ENCODE measurements around the gene ELMO1.

ELMO1 gene

DNA sequence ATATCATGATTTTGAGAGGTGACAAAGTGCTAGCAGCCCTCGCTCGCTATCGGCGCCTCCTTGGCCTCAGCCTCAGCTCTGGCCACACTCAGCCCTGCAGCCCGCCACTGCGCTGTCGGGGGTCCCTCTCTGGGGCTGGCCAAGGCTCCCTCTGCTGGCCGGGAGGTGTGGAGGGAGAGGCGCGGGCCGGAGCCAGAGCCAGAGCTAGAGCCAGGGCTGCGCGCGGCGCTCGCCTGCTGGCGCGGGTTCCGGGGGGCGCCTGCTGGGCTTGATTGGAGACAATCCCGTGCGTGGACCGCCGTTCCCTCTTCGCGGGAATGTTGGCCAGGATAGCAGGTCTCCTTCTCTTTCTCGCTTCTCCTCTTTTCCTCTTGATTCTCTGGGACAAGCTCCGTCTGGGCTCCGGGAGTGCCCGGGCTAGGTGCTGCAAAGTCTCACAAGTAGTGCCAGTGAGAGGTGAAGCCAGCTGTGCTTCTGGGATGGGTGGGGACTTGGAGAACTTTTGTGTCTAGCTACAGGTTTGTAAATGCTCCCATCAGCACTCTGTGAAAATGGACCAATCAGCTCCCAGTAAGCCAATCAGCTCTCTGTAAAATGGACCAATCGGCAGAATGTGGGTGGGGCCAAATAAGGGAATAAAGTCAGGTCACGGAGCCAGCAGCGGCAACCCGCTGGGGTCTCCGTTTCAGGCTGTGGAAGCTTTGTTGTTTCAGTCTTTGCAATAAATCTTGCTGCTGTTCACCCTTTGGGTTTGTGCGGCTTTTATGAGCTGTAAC is 43.4 kb upstream of the ELMO1 start:
- no peak overlapping the region for H3K4me3 ChIP-seq (ENCODE audit: low read length)
- TF ChIP-seq, protein P1, sequence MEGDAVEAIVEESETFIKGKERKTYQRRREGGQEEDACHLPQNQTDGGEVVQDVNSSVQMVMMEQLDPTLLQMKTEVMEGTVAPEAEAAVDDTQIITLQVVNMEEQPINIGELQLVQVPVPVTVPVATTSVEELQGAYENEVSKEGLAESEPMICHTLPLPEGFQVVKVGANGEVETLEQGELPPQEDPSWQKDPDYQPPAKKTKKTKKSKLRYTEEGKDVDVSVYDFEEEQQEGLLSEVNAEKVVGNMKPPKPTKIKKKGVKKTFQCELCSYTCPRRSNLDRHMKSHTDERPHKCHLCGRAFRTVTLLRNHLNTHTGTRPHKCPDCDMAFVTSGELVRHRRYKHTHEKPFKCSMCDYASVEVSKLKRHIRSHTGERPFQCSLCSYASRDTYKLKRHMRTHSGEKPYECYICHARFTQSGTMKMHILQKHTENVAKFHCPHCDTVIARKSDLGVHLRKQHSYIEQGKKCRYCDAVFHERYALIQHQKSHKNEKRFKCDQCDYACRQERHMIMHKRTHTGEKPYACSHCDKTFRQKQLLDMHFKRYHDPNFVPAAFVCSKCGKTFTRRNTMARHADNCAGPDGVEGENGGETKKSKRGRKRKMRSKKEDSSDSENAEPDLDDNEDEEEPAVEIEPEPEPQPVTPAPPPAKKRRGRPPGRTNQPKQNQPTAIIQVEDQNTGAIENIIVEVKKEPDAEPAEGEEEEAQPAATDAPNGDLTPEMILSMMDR (conservative IDR thresholded peaks at IDR 0.05; ENCODE audit: low read length) = no peak
- DNase-seq (ENCODE audit: low read depth) = no peak

DNA sequence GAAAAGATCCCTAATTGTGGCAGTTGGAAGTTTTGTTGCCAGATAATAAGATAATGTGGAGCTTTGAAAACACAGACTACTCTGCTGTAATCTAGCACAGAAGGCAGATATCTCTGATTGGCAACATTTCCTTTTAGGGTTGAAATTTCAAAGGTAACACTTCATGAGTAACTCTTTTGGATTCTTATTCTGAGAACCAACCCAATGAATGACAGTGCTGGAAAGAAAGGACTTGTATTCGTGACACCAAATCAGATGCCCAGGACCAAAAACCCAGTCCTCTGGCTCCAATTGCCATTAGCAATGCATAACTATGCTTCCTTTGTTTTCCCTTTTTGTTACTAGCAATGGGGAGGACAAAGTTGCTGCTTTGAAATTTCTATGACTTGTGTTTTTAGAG is 41.0 kb upstream of the ELMO1 start:
- no peak for DNase-seq (ENCODE audit: low read depth)
- TF ChIP-seq, protein P1 (conservative IDR thresholded peaks at IDR 0.05; ENCODE audit: low read length) = no peak
- H3K4me3 ChIP-seq (ENCODE audit: low read length) = no peak overlapping the region

DNA sequence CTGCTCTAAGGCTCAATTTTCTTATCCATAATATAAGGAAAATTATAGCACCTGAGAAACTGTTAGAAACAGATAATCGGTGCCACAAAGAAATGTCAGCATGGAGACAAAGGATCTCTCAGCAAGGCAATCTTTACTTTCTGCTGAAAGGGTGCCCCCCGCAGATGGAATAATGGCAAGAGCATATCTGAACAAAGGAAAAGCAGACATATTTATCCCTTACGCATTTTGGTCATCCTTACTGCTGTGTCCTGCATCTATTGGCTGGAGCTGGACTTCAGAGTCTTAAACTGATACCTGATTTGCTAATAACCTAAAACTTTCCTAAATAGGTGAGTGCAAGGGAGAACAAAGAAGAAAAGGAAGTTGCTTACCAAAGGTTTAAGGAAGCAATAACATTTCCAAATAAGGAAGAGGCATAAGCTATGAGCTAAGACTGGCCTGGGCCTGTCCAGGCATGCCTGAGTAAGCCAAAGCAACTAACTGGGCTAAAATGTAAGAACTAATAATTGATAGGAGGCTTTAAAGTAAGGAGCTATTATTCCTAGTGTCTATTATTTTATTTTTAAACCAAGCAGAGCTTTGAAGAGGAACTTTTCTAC is 39.6 kb upstream of the ELMO1 start:
- no peak overlapping the region for H3K4me3 ChIP-seq (ENCODE audit: low read length)
- DNase-seq (ENCODE audit: low read depth) = no peak
- TF ChIP-seq, protein P1 (conservative IDR thresholded peaks at IDR 0.05; ENCODE audit: low read length) = no peak

DNA sequence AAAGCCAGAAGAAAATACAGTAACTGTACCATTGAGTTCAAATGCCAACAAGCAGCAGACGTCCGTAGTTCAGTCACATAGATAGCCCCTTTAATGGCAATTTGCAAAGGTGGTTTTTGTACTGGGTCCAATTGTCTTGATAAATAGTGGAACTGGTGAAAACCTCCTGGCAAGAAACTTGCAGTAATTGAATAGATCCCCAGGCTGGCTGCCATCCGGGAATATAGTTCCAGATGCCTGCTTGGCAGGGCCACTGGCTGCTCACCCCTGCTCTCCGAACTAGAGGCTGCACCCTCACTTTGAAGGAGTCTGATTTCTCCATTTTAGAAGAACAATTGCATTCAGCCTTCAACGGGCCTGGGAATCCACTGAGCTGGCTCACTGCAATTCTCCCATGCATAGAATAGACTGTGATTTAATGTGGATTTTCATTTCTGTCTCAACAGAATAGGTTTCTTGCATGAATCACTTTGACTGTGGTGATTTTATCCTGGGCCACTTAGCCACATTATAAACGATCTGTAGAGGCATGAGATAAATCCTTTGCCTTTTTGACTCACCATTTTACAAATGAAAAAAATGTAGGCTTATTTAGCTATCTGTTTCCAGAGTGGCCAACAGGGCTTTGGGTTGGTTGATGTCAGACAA is 35.9 kb upstream of the ELMO1 start:
- DNase-seq (ENCODE audit: low read depth) = no peak
- no peak overlapping the region for H3K4me3 ChIP-seq (ENCODE audit: low read length)
- TF ChIP-seq, protein P1 (conservative IDR thresholded peaks at IDR 0.05; ENCODE audit: low read length) = no peak

DNA sequence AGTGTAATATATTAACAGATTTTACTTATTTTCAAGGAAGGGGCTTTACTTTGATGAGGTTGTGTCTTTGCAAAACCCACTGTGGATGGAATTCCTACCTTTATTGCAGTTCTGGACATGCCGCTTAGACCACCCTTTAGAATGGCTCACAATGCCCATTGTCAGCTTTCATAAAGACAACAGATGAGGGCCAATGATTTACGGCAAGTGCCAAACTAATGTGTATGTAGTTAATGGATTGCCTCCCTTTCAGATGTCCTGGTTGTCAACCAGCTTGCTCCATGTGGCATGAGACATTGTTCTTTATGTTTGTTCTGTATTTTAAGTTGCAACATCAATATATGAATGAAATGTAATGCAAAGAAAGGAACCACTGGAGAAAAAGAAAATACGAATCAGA is 35.0 kb upstream of the ELMO1 start:
- no peak for DNase-seq (ENCODE audit: low read depth)
- no peak overlapping the region for H3K4me3 ChIP-seq (ENCODE audit: low read length)
- TF ChIP-seq, protein P1 (conservative IDR thresholded peaks at IDR 0.05; ENCODE audit: low read length) = no peak

DNA sequence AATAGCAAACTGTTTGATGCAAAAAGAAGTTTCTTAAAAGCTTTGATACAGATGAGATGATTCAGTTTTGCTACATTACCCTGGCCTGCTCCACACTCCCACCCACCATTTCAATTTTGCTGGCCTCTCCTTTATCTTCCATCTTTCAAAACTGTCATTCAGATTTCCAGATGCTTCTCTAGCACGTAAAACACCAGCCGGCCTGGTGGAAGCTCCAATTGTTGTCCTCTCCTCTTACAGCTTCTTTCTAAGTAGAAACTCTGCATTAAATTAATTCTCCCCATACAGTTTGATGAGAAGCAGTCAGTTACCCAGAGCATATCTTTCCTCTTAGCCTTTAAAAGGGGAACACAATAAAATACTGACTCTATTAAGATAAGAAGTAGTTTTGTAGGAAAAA is 34.3 kb upstream of the ELMO1 start:
- TF ChIP-seq, protein P1 (conservative IDR thresholded peaks at IDR 0.05; ENCODE audit: low read length) = no peak

More for the DNA sequence above, 34.3 kb upstream of the ELMO1 start:
- DNase-seq (ENCODE audit: low read depth) = no peak
- no peak overlapping the region for H3K4me3 ChIP-seq (ENCODE audit: low read length)

Data from AG10803 (cell line).